Measurements from ENCODE around the gene STOML1.
"Not testable (repeated sequence)": the region's sequence is repeated elsewhere in the genome, so short reads cannot be mapped to it uniquely, and the experiment has no call there.

Gene STOML1

GRCh38 chr15:73946046-73946721 lies 45.9 kb downstream of the STOML1 start:
- no peak for DNase-seq (ENCODE audit: low read depth)

- no peak for DNase-seq (ENCODE audit: low read depth)
These were observed 47.0 kb downstream of the STOML1 start for GRCh38 chr15:73945130-73945508.

GRCh38 chr15:73944161-73945129 lies 47.6 kb downstream of the STOML1 start:
- DNase-seq (ENCODE audit: low read depth), result no peak

GRCh38 chr15:73942751-73943270 lies 49.3 kb downstream of the STOML1 start:
- DNase-seq (ENCODE audit: low read depth), result no peak

- no peak for DNase-seq (ENCODE audit: low read depth)
These were observed 50.0 kb downstream of the STOML1 start for GRCh38 chr15:73941871-73942635.

GRCh38 chr15:73941449-73941848 lies 50.6 kb downstream of the STOML1 start:
- no peak for DNase-seq (ENCODE audit: low read depth)

GRCh38 chr15:73941044-73941443 lies 51.1 kb downstream of the STOML1 start:
- no peak for DNase-seq (ENCODE audit: low read depth)

GRCh38 chr15:73940061-73940981 lies 51.8 kb downstream of the STOML1 start:
- no peak for DNase-seq (ENCODE audit: low read depth)

GRCh38 chr15:73939138-73939537 lies 53.0 kb downstream of the STOML1 start:
- no peak for DNase-seq (ENCODE audit: low read depth)

- DNase-seq (ENCODE audit: low read depth), result not testable (repeated sequence)
These were observed 53.6 kb downstream of the STOML1 start for GRCh38 chr15:73938516-73938915.

GRCh38 chr15:73937726-73938125 lies 54.4 kb downstream of the STOML1 start:
- DNase-seq (ENCODE audit: low read depth), result no peak

GRCh38 chr15:73937296-73937695 lies 54.8 kb downstream of the STOML1 start:
- DNase-seq (ENCODE audit: low read depth), result no peak

- DNase-seq (ENCODE audit: low read depth), result no peak
These were observed 55.4 kb downstream of the STOML1 start for GRCh38 chr15:73936588-73937290.

GRCh38 chr15:73936181-73936580 lies 55.9 kb downstream of the STOML1 start:
- no peak for DNase-seq (ENCODE audit: low read depth)

GRCh38 chr15:73935547-73935946 lies 56.5 kb downstream of the STOML1 start:
- no peak for DNase-seq (ENCODE audit: low read depth)

- no peak for DNase-seq (ENCODE audit: low read depth)
These were observed 57.8 kb downstream of the STOML1 start for GRCh38 chr15:73934281-73934680.

- DNase-seq (ENCODE audit: low read depth), result no peak
These were observed 59.5 kb downstream of the STOML1 start for GRCh38 chr15:73932381-73933191.

GRCh38 chr15:73931441-73931840 lies 60.7 kb downstream of the STOML1 start:
- no peak for DNase-seq (ENCODE audit: low read depth)

GRCh38 chr15:73930790-73931281 lies 61.3 kb downstream of the STOML1 start:
- DNase-seq (ENCODE audit: low read depth), result no peak

Data from stimulated activated CD8-positive, alpha-beta memory T cell treated with anti-CD3 and anti-CD28 coated beads, Interleukin-4, amount 100 ng/mL, for 24 hours (primary cell).